ENCODE measurements around the gene SSX2IP.
A peak's percentile ranks its signal among the peaks of the same experiment; 100 is the strongest.

The SSX2IP gene

GRCh38 chr1:84711121-84711520 is 20.9 kb upstream of the SSX2IP start:
- DNase-seq (ENCODE audit: low spot score): no peak

- DNase-seq (ENCODE audit: low spot score): no peak
These were observed 18.9 kb upstream of the SSX2IP start for GRCh38 chr1:84709131-84709530.

DNA sequence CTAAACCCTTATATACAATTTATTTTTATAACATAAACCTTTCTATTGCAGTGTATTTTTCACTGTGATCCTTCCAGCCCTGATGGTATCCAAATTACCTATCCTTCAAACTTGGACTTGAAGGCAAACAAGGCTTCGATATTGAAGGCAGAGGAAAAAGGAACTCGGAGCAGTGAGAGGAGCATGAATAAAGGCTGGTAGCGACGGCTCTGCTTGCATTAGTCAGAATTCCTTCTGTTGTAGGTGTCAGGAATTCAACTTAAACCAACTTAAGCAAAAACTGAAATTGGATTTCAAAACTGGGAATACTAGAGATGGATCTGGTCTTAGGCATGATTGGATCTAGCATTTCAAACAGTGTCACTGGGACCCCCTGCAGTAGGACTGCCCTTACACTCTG is 17.8 kb upstream of the SSX2IP start:
- DNase-seq (ENCODE audit: low spot score): no peak

DNA sequence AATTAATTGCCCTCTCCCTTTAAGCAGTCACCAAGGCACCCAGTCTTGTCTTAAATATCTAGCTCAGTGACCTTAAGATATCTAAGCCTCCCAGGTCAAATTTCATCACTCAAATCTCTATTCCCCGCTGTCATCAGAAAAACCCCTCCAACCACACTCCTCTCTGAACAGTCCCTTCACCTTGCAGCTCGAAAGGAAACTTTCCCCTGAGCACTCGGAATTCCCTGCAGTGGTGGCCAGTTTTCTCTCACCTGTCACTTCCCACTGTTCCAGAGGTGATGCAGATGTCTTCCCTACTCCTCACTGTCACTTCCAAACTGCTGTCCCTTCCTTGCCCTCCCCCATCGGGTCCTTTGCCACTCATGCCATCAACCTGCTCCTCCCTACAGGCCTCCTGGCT is 15.3 kb upstream of the SSX2IP start:
- no peak for DNase-seq (ENCODE audit: low spot score)

DNA sequence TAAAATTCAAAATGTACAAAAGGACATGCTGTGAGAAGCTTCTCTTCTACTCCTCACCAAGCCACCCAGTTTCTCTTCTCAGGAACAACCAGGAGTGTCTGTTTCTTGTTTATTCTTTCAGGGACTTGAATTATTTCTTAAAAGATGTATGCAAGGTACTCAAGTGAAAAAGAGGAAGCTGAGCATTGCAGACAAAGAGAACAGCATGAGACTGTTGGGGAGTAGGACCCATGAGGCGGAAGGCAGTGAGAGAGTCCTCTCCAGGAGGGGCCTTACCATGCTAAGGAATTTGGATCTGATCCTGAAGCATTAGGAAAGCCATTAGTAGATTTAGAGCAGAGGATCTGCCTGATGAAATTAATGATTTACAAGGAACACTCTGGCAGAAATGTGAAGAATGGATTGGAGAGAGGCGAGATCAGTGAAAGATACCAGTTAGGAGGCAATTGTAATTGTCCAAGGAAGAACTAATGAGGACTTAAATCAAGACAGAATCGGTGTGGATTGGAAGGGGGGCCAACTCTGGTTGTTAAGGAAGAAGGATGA is 14.7 kb upstream of the SSX2IP start:
- DNase-seq (ENCODE audit: low spot score): no peak

DNA sequence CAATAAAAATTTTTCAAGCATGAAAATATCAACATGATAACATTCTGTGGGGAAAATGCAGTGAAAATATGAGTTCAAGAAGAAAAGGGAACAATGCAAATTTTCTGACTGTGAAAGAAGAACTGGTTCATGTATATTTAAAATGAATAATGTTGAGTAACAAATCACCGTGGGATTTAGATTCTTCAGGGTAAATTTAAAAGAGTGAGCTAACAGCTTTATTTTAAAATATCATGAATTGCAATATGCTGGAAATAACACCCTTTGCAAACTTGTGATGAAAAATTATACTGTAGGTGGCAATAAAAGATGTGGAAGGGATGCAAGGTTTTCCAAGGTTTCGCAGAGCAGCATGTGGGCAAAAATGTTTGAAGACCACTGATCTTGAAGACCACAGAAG is 13.2 kb upstream of the SSX2IP start:
- DNase-seq (ENCODE audit: low spot score): no peak

DNA sequence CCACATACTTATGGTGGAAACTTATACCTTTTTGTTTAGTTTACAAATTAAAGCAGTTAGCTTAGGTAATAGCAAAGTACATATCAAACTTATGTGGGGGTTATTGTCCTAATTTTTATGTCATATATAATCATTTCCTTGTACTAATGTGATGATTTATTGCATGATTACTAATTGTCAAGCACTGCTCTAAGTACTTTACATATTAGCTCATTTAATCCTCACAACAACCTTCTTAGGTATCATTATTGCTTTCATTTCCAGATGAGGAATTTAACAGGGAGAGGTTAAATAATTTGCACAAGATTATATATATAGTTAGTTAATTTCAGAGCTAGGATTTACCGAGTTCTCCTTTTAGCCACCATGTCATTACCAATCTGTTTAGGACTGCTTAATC is 11.9 kb upstream of the SSX2IP start:
- no peak for DNase-seq (ENCODE audit: low spot score)

GRCh38 chr1:84701376-84701775 is 11.1 kb upstream of the SSX2IP start:
- DNase-seq (ENCODE audit: low spot score): no peak

DNA sequence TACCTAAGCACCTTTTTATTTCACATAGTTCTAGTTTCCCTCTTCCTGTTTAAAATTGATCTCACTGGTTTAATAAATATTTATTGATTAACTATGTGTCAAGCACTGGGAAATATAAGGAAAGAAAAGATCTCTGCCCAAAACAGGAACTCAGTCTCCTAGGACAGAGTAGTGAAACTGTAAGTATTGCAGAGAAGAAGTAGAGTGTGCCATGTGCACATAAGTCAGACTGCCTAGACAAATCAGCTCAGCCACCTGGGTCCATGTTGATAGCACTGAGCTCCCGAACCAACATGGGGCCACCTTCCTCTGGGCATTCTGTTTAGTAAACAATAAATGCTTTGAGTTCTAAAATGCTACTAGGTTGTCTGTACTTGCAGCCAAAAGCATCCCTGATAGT is 9.8 kb upstream of the SSX2IP start:
- no peak for DNase-seq (ENCODE audit: low spot score)

DNA sequence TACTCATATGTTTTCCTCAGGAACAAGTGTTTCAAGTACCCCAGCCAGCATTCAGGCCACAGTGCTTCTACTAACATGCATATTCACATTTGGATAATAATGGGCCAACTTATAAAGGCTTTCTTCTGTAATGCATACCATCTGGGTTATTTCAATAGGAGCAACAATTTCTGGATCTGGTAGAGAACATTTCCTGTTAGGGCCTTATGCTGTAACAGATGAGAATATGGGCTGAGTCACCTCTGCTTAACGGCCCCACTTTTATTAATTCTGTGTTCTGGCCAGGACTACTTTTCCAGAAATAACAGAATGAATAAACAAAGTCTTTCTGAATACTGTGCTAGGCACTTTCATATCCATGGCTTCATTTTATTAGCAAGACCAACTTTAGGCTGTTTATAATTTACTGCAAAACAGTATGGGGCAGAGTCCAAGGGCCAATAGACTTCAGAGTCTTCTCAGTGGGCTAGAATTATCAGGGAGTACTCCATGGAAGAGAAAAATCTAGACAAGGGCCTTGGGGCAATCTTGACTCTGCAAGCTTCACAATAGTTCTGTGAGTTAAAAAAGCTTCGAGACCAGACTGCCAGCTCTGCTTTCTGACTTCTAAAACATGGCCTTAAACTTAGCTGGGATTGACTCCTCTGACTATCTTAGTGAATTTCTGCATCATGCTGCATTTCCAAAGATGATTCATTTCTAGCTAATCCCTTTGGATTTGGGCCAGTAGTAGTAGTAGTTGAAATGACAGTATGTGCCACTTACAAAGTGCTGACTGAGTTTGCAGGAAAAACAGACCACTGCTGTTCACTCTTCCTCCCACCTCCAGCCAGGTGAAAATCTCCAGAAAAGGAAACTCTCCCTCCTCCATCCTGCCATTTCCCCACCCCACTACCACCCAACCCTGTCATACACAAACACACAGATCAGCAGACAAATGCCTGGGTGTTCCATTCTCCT is 8.2 kb upstream of the SSX2IP start:
- DNase-seq (ENCODE audit: low spot score): peak; percentile 71

DNA sequence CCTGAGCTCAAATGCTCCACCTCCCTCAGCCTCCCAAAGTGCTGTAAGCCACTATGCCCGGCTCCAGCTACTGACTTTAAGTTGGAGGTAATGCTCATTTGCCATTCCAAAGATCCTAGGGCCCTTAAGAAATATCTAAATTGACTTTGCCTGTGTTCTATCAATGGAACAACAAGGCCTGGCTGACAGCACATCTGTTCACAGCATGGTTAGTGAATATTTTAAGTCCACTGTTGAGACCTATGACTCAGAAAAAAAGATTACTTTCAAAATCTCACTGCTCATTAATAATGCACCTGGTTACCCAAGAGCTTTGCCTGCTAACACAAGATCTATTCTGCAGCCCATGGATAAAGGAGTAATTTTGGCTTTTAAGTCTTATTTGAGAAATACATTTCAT is 3.5 kb upstream of the SSX2IP start:
- DNase-seq (ENCODE audit: low spot score): no peak

- DNase-seq (ENCODE audit: low spot score): no peak
These were observed 2.7 kb upstream of the SSX2IP start for GRCh38 chr1:84693005-84693404.

DNA sequence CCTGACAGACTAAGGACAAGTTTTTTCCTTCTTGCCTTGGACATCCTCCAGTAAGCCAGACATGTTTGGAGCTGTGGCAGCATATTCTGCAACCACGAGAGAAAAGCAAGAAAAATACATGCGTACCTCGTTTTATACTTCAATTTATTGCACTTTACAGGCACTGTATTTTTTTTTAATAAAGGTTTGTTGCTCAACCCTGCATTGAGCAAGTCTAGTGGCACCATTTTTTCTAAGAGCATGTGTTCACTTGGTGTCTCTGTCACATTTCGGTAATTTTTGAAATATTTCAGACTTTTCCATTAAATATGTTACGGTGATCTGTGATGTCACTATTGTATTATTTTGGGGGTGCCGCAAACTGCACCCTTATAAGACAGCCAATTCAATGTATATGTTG is 2.1 kb upstream of the SSX2IP start:
- DNase-seq (ENCODE audit: low spot score): no peak

DNA sequence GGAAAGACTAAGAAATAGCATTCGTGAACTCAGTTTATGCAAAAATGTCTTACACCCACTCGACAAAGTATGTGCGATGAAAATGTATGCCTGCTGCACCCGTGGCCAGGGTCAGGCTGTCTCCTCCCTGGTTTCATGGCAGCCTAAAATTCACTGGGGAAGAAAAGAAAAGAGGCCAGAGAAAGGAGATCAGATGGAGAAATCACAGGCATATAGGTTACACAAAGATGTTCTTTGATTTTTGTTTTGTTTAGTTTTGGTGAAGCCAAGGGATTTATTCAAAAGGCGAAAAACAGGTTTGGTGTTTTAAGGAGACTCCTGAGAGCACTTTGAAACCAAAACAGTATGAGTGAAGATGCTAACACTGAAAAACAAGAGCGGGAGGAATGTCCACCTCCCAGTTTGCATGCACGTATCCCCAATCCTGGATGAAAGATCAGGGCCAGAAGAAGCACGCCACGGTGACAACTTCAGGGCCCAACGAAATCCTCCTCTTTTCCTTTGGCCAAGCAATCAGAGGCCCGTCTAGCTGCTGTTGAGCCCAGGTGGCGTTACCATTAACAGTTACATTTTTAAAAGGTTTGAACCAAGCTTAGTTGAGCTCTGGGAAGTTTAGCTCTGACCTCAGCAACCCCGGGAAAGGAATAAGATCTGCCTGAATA is 992 bp upstream of the SSX2IP start:
- no peak for DNase-seq (ENCODE audit: low spot score)

DNA sequence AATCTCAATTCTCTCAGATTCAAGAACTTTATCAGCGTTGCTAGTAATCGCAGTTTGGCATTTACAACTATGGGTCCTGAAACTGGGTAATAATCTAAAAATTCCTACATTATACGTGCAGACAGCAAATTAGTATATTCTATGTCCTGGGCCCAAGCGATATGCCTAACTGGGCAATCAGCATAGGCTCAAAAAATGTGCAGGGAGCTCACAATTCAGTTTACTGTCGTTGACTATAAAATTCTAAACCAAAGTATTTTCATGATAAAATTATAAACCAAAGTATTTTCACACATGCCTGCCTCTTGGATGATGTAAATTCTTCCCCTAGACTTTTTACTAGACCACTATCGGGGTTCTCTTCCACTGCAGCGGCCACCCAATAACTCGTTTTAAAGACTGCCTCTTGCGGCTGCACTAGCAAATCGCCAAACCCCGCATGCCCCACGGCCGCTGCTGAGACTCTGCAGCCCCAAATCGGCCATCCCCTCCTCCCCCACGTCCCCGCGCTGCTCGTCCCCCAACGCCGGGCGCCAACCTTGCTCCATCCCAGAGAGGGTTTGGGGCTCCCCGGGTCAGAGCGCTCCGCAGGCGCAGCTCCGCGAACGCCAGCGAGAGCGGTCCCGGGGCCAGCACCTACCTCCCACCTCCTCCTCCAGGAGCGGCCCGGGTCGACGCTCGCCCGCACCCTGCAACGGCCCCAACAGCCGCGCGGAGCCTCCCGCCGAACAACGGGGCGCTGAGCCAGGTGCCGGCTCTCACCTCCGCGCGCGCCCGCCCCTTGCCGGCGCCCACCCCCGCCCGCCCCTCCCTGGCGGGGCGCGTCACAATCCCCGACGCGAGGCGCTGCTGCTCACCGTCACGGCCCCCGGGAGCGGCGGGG is 506 bp downstream of the SSX2IP start:
- DNase-seq (ENCODE audit: low spot score): peak; percentile 50

- no peak for DNase-seq (ENCODE audit: low spot score)
These were observed 1.7 kb downstream of the SSX2IP start for GRCh38 chr1:84688463-84689061.

DNA sequence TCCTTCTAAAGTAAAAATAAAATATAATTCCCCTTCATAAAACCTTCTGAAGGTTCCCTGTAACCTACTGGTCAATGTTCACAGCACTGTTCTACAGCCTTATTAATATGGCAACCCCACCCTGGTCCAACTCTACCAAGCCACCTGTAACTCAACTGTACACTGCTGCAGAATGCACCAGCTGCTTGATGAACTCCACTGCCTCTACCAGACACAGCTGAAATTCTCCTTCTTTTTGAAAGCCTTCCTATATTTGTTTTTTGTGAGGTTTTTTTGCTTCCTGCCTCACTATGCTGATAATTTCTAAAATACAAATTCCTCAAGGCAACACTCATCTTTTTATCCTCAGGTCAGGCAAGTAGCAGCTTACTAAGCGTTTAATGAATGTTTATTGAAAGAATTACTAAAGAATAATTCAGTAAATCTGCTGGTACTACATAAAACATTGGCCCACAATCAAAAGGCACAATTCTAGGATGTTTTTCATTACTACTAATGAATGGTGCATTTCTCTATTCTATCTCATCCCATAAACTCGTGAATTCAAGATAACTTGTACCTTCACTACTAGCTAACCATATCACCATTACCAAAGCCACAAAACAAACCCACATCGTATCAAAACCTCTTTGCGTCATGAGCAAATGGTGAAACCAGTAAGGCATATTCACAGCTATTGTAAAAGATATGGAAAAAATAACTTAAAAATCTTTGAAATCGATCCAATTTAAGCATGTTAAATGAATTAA is 2.4 kb downstream of the SSX2IP start:
- DNase-seq (ENCODE audit: low spot score): peak; percentile 26

DNA sequence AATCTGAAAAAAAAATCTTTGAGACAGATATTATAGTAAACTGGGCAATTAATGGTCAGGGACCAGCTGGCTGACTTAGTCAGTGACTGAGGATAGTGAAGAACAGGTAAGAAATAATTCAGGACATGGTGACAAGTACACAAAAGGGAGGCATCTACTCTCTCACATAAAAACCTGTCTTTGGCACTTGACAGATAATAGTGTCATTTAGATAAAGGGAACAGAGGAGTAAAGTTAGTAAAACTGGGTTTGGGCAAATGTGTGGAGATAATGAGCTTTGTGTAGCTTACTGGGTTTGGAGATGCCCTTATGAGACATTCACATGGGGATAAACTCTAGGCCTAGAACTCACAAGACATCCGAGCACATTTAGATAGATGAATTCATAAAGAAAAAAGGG is 4.0 kb downstream of the SSX2IP start:
- DNase-seq (ENCODE audit: low spot score): no peak

- DNase-seq (ENCODE audit: low spot score): no peak
These were observed 6.8 kb downstream of the SSX2IP start for GRCh38 chr1:84683508-84683907.

GRCh38 chr1:84682047-84682446 is 8.2 kb downstream of the SSX2IP start:
- DNase-seq (ENCODE audit: low spot score): no peak

All from GM03348 (cell line).